Mesendoderm (in vitro differentiated cells): ENCODE data around the gene LAMC2.

ENCODE experiments used
- DNase-seq: peaks from one replicate; pipeline ENCODE4 v3.0.0; 2013
- H2AK5ac ChIP-seq: 2 replicates; pipeline ENCODE4 v1.6.1; 2013; ENCODE audit warnings: low read length, inconsistent platforms
- H2BK120ac ChIP-seq: 2 replicates; pipeline ENCODE4 v1.6.1; 2013; ENCODE audit warnings: low read depth, mild to moderate bottlenecking, low read length, moderate library complexity, mixed read lengths
- H2BK15ac ChIP-seq: replicated peaks from 2 replicates; pipeline ENCODE4 v1.6.1; 2013; ENCODE audit warnings: low read depth, mild to moderate bottlenecking, moderate library complexity
- H2BK5ac ChIP-seq: 2 replicates; pipeline ENCODE4 v1.6.1; 2013; ENCODE audit warnings: low read length, inconsistent platforms
- H3K18ac ChIP-seq: 2 replicates; pipeline ENCODE4 v1.6.1; 2013; ENCODE audit warnings: mild to moderate bottlenecking, low read length, mixed read lengths
- H3K23ac ChIP-seq: one replicate; pipeline ENCODE4 v1.6.1; 2013; ENCODE audit warnings: low read length
- H3K27ac ChIP-seq: 2 replicates; pipeline ENCODE4 v1.5.1; 2013; ENCODE audit warnings: low read depth, mild to moderate bottlenecking, inconsistent platforms, low read length, moderate library complexity
- H3K27me3 ChIP-seq: 2 replicates; pipeline ENCODE4 v1.6.1; 2013; ENCODE audit warnings: low read length, control low read depth, mild to moderate bottlenecking, inconsistent platforms; ENCODE audit not compliant: insufficient read depth, poor library complexity
- H3K36me3 ChIP-seq: 2 replicates; pipeline ENCODE4 v1.6.1; 2013; ENCODE audit warnings: low read length, inconsistent platforms; ENCODE audit not compliant: control insufficient read depth, insufficient read depth
- H3K4ac ChIP-seq: one replicate; pipeline ENCODE4 v1.6.1; 2013; ENCODE audit warnings: low read depth, mild to moderate bottlenecking, low read length, moderate library complexity
- H3K4me1 ChIP-seq: 2 replicates; pipeline ENCODE4 v1.6.1; 2013; ENCODE audit warnings: low read depth, low read length, inconsistent platforms; ENCODE audit not compliant: control insufficient read depth
- H3K4me2 ChIP-seq: 2 replicates; pipeline ENCODE4 v1.6.1; 2013; ENCODE audit warnings: low read length
- H3K4me3 ChIP-seq: 2 replicates; pipeline ENCODE4 v1.5.1; 2013; ENCODE audit warnings: mild to moderate bottlenecking, low read length
- H3K56ac ChIP-seq: one replicate; pipeline ENCODE4 v1.6.1; 2013; ENCODE audit warnings: low read length
- H3K79me1 ChIP-seq: 2 replicates; pipeline ENCODE4 v1.6.1; 2013; ENCODE audit warnings: low read length, inconsistent platforms
- H3K79me2 ChIP-seq: 2 replicates; pipeline ENCODE4 v1.6.1; 2013; ENCODE audit warnings: mild to moderate bottlenecking, low read length; ENCODE audit not compliant: control insufficient read depth, insufficient read depth
- H3K9ac ChIP-seq: 2 replicates; pipeline ENCODE4 v1.6.1; 2013; ENCODE audit warnings: low read length, inconsistent platforms
- H4K5ac ChIP-seq: one replicate; pipeline ENCODE4 v1.6.1; 2013; ENCODE audit warnings: low read length
- H4K8ac ChIP-seq: one replicate; pipeline ENCODE4 v1.6.1; 2013; ENCODE audit warnings: low read depth, mild to moderate bottlenecking, control low read depth, low read length, moderate library complexity
- WGBS: extraction: QIAGEN DNeasy Blood & Tissue Kit; methylation state at CpG from one replicate; pipeline ENCODE4 v1.1.7; 2013; ENCODE audit warnings: low lambda C conversion rate, missing lambda C conversion rate; ENCODE audit not compliant: insufficient coverage; ENCODE audit errors: extremely low coverage; 5-methylcytosine and 5-hydroxymethylcytosine counted together

LAMC2 gene

GRCh38 chr1:183173828-183174227, 12.2 kb upstream of the LAMC2 start:
- Histone ChIP-seq H2AK5ac (no peak overlapping the region), H3K18ac (no peak overlapping the region), H3K56ac (no peak overlapping the region), H3K79me1 (no peaks in the 10 kb centered on the region), H3K4me3 (no peak overlapping the region), H3K36me3 (peaks cover 1% of the 10 kb centered on the region), H3K4ac (no peak overlapping the region), H3K27me3 (no peaks in the 10 kb centered on the region), H3K23ac (no peak overlapping the region), H2BK5ac (no peak overlapping the region), H3K4me2 (no peak overlapping the region), H4K8ac (no peak overlapping the region), H4K5ac (no peak overlapping the region), H3K4me1 (no peaks in the 10 kb centered on the region), H2BK120ac (no peak overlapping the region), H3K9ac (no peak overlapping the region), H3K79me2 (no peaks in the 10 kb centered on the region), H2BK15ac (no peak overlapping the region), H3K27ac (no peak overlapping the region)
- no peak for DNase-seq
- no CpG with 5 or more reads among the region's 2 CpGs for WGBS

GRCh38 chr1:183175631-183176030, 10.4 kb upstream of the LAMC2 start:
- DNase-seq = no peak
- no peaks in the 10 kb centered on the region for H3K79me1 ChIP-seq
- H2BK5ac ChIP-seq = no peak overlapping the region
- no peak overlapping the region for H3K4me3 ChIP-seq
- no peak overlapping the region for H4K5ac ChIP-seq
- H3K18ac ChIP-seq = no peak overlapping the region
- H3K27ac ChIP-seq = no peak overlapping the region
- no peak overlapping the region for H3K4me2 ChIP-seq
- H2BK15ac ChIP-seq = no peak overlapping the region
- no peak overlapping the region for H3K4ac ChIP-seq
- no peaks in the 10 kb centered on the region for H3K79me2 ChIP-seq
- H3K4me1 ChIP-seq = no peaks in the 10 kb centered on the region
- H3K23ac ChIP-seq = no peak overlapping the region
- no peak overlapping the region for H4K8ac ChIP-seq
- no peak overlapping the region for H2BK120ac ChIP-seq
- WGBS = no CpG with 5 or more reads among the region's 1 CpG
- H2AK5ac ChIP-seq = no peak overlapping the region
- no peak overlapping the region for H3K9ac ChIP-seq
- no peaks in the 10 kb centered on the region for H3K27me3 ChIP-seq
- H3K36me3 ChIP-seq = peaks cover 1% of the 10 kb centered on the region
- H3K56ac ChIP-seq = no peak overlapping the region

GRCh38 chr1:183178545-183178944, 7.5 kb upstream of the LAMC2 start:
- Histone ChIP-seq H3K4ac (no peak overlapping the region), H3K36me3 (peaks cover 1% of the 10 kb centered on the region), H2AK5ac (no peak overlapping the region), H3K56ac (no peak overlapping the region), H3K18ac (no peak overlapping the region), H3K9ac (no peak overlapping the region), H2BK15ac (no peak overlapping the region), H3K79me1 (no peaks in the 10 kb centered on the region), H4K8ac (no peak overlapping the region), H4K5ac (no peak overlapping the region), H3K4me2 (no peak overlapping the region), H3K79me2 (no peaks in the 10 kb centered on the region), H2BK120ac (no peak overlapping the region), H3K4me3 (no peak overlapping the region), H3K23ac (no peak overlapping the region), H3K4me1 (no peaks in the 10 kb centered on the region), H3K27ac (no peak overlapping the region), H3K27me3 (no peaks in the 10 kb centered on the region), H2BK5ac (no peak overlapping the region)
- WGBS = no CpG with 5 or more reads among the region's 7 CpGs
- DNase-seq = no peak

GRCh38 chr1:183179033-183179432, 7.0 kb upstream of the LAMC2 start:
- H2AK5ac ChIP-seq = no peak overlapping the region
- H3K23ac ChIP-seq = no peak overlapping the region
- H2BK15ac ChIP-seq = no peak overlapping the region
- H3K56ac ChIP-seq = no peak overlapping the region
- H3K9ac ChIP-seq = no peak overlapping the region
- H2BK120ac ChIP-seq = no peak overlapping the region
- no peak for DNase-seq
- H2BK5ac ChIP-seq = no peak overlapping the region
- H3K27ac ChIP-seq = no peak overlapping the region
- H3K4me2 ChIP-seq = no peak overlapping the region
- no peaks in the 10 kb centered on the region for H3K27me3 ChIP-seq
- H3K79me2 ChIP-seq = no peaks in the 10 kb centered on the region
- no peak overlapping the region for H4K5ac ChIP-seq
- no peaks in the 10 kb centered on the region for H3K79me1 ChIP-seq
- no peak overlapping the region for H3K4ac ChIP-seq
- H3K4me1 ChIP-seq = no peaks in the 10 kb centered on the region
- peaks cover 1% of the 10 kb centered on the region for H3K36me3 ChIP-seq
- no peak overlapping the region for H4K8ac ChIP-seq
- H3K18ac ChIP-seq = no peak overlapping the region
- no peak overlapping the region for H3K4me3 ChIP-seq
- 100% methylated on average over 1 of the region's 2 CpGs for WGBS

GRCh38 chr1:183180218-183180617, 5.8 kb upstream of the LAMC2 start:
- Histone ChIP-seq H3K4me2 (no peak overlapping the region), H3K27ac (no peak overlapping the region), H3K9ac (no peak overlapping the region), H3K36me3 (peaks cover 1% of the 10 kb centered on the region), H4K5ac (no peak overlapping the region), H2BK5ac (no peak overlapping the region), H3K23ac (no peak overlapping the region), H3K27me3 (no peaks in the 10 kb centered on the region), H3K79me2 (no peaks in the 10 kb centered on the region), H3K4me1 (no peaks in the 10 kb centered on the region), H3K56ac (no peak overlapping the region), H2BK120ac (no peak overlapping the region), H3K4ac (no peak overlapping the region), H4K8ac (peak overlapping the region; percentile 96), H2BK15ac (no peak overlapping the region), H3K79me1 (no peaks in the 10 kb centered on the region), H3K18ac (no peak overlapping the region), H2AK5ac (no peak overlapping the region), H3K4me3 (no peak overlapping the region)
- no CpG with 5 or more reads among the region's 3 CpGs for WGBS
- no peak for DNase-seq

- Histone ChIP-seq H3K27ac (no peak overlapping the region), H3K23ac (no peak overlapping the region), H3K18ac (no peak overlapping the region), H3K79me1 (no peaks in the 10 kb centered on the region), H3K9ac (no peak overlapping the region), H4K8ac (peak overlapping the region; percentile 6), H2AK5ac (no peak overlapping the region), H3K27me3 (no peaks in the 10 kb centered on the region), H3K4me1 (no peaks in the 10 kb centered on the region), H4K5ac (no peak overlapping the region), H3K4me2 (no peak overlapping the region), H3K36me3 (peaks cover under 1% of the 10 kb centered on the region), H3K79me2 (no peaks in the 10 kb centered on the region), H3K4ac (no peak overlapping the region), H2BK5ac (no peak overlapping the region), H3K4me3 (no peak overlapping the region), H3K56ac (no peak overlapping the region), H2BK15ac (no peak overlapping the region), H2BK120ac (no peak overlapping the region)
- DNase-seq = peak; percentile 34
- WGBS = no CpG with 5 or more reads among the region's 3 CpGs
Observed at GRCh38 chr1:183180634-183181056, 5.4 kb upstream of the LAMC2 start.
